Skeletal muscle satellite cell (primary cell): ENCODE results near the gene PAX5.

Experiments used
- H3K27me3 ChIP-seq: 2 replicates; pipeline ENCODE4 v1.7.0; 2013; ENCODE audit warnings: low read length; ENCODE audit not compliant: control insufficient read depth, insufficient read depth
- H3K36me3 ChIP-seq: 2 replicates; pipeline ENCODE4 v1.7.0; 2013; ENCODE audit warnings: mild to moderate bottlenecking, control low read depth, low read length; ENCODE audit not compliant: insufficient read depth
- H3K4me1 ChIP-seq: 2 replicates; pipeline ENCODE4 v1.7.0; 2013; ENCODE audit warnings: low read length; ENCODE audit not compliant: control insufficient read depth, insufficient read depth
- H3K4me2 ChIP-seq: 2 replicates; pipeline ENCODE4 v1.7.0; 2013; ENCODE audit warnings: mild to moderate bottlenecking, low read length
- H3K4me3 ChIP-seq: 2 replicates; pipeline ENCODE4 v1.7.0; 2013; ENCODE audit warnings: low read length
- H3K9ac ChIP-seq: 2 replicates; pipeline ENCODE4 v1.7.0; 2013; ENCODE audit warnings: mild to moderate bottlenecking, low read depth, low read length, moderate library complexity
- H3K9me3 ChIP-seq: replicated peaks from 2 replicates; pipeline ENCODE4 v1.7.0; 2013; ENCODE audit warnings: mild to moderate bottlenecking, control low read depth, low read length

PAX5 gene

DNA sequence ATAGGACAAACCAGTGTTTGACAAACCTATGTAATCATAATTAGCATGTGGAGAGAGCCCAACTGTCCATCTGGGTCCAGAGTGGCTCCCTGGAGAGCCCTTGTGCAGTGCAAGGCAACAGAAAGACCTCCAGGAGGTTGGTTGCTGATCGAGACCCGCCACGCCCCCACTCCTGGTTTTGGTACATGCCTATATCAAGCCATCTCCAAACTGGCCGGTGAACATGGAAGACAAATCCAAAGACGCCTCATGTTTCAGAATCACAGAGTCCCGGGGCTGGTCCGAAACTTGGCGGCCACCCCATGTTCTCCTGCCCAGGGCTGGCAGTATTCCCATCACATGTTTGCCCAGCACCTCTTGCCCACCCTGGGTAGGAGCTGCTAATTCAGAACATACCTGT, 140.2 kb downstream of the PAX5 start:
- no peak overlapping the region for H3K4me2 ChIP-seq
- H3K4me3 ChIP-seq: no peak overlapping the region
- H3K9ac ChIP-seq: no peak overlapping the region
- no peaks in the 10 kb centered on the region for H3K4me1 ChIP-seq
- H3K9me3 ChIP-seq: no peaks in the 10 kb centered on the region
- H3K27me3 ChIP-seq: peaks cover 93% of the 10 kb centered on the region
- H3K36me3 ChIP-seq: no peaks in the 10 kb centered on the region

DNA sequence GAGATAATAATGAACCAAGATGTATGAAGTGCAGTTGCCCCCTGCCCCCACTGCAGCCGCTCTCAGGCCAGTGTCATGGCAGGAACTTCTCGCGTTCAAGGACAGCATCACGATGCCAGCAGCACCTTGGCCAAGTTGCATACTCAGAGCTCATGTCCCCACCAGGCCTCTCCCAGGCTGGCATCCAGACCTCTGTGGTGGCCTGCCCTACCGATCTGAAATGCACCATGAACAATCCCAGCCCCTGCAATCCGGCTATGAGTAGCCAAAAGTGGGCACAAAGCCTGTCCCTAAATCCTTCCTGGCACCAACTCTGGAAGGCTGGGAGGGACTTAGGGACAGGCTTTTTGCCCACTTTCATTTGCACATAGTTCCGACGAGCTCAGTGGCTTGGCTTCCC, 140.9 kb downstream of the PAX5 start:
- H3K36me3 ChIP-seq: no peaks in the 10 kb centered on the region
- no peak overlapping the region for H3K4me2 ChIP-seq
- no peaks in the 10 kb centered on the region for H3K9me3 ChIP-seq
- H3K4me1 ChIP-seq: no peaks in the 10 kb centered on the region
- peaks cover 94% of the 10 kb centered on the region for H3K27me3 ChIP-seq
- H3K9ac ChIP-seq: no peak overlapping the region
- no peak overlapping the region for H3K4me3 ChIP-seq

DNA sequence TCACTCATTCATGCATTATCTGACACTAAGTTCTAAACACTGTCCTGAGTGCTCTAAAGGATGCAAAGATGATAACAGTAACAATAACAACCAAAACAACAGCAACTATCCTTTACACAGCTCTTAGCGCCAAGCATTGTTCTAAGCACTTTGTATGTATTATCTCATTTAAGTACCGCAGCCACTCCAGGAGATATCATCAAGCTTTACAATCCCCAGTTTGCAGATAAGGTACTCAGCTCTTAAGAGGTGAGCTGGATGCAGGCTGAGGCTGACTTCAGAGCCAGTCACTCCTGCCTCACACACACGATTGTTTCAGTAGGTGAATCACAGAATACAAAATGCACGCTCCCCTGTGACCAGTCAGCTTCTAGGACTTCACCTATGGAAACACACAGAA, 141.8 kb downstream of the PAX5 start:
- no peak overlapping the region for H3K9ac ChIP-seq
- H3K4me2 ChIP-seq: no peak overlapping the region
- no peak overlapping the region for H3K4me3 ChIP-seq
- H3K36me3 ChIP-seq: no peaks in the 10 kb centered on the region
- H3K4me1 ChIP-seq: no peaks in the 10 kb centered on the region
- H3K9me3 ChIP-seq: no peaks in the 10 kb centered on the region
- H3K27me3 ChIP-seq: peaks cover 91% of the 10 kb centered on the region

DNA sequence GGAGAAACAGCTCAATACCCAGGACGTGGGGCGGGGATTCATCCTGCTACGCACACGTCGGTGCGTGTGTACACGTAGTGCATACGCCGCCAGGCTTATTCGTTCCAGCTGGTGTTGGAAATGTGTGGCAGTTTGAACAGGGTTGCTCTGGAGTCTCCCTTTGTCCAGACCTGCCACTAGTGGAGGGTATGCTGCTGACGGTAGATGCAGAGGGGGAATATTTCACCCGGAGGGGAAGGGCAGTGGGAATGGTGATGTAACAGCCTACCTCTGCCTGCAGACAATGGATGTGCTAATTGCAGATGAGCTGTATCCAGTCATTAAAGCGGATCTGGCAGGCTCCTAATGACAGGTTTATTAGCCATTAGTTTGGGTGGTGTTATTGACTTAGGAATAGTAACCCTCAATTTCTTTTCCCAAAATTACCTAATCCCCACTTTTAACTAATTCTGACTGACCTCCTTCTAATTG, 142.7 kb downstream of the PAX5 start:
- Histone ChIP-seq H3K9ac (no peak overlapping the region), H3K9me3 (no peaks in the 10 kb centered on the region), H3K36me3 (no peaks in the 10 kb centered on the region), H3K4me3 (no peak overlapping the region), H3K27me3 (peaks cover 87% of the 10 kb centered on the region), H3K4me1 (no peaks in the 10 kb centered on the region), H3K4me2 (no peak overlapping the region)

DNA sequence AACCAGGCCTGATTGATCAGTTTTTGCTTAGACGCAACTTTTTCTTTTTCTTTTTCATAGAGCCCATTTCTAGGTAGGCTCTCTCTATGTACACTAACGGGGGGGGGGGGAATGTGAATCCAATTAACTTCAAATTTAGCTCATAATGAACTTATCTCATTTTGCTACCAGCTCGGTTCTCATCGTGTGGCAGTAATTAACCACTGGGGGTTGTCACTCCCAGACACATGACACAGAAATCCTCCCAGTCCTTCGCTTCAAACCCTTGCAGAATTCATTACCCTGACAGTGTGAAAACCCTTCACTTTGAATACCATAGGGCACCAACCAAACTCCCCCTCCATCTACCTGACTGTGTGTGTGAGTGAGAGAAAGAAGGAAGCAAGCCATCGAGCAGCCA, 144.2 kb downstream of the PAX5 start:
- peaks cover 82% of the 10 kb centered on the region for H3K27me3 ChIP-seq
- H3K9me3 ChIP-seq: no peaks in the 10 kb centered on the region
- H3K4me1 ChIP-seq: no peaks in the 10 kb centered on the region
- no peak overlapping the region for H3K4me3 ChIP-seq
- H3K4me2 ChIP-seq: no peak overlapping the region
- H3K9ac ChIP-seq: no peak overlapping the region
- no peaks in the 10 kb centered on the region for H3K36me3 ChIP-seq

DNA sequence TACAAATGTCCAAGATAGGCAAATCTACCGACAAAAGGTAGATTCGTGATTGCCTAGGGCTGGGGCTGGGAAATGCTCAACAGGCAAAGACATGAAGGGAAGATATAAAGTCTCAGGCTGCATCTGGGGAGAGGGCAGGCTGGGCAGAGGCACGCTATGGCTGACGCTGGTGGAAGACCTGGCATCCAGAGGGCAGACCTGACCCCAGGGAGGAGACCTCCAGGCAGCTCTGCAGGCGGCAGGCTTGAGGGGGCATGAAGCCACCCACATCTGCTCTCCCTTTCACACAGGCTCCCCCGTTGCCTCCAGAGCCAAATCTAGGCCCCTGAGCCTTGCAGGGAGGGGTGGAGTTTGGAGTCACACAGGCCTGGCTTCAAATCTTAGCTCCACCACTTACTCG, 145.5 kb downstream of the PAX5 start:
- no peaks in the 10 kb centered on the region for H3K36me3 ChIP-seq
- no peak overlapping the region for H3K9ac ChIP-seq
- no peaks in the 10 kb centered on the region for H3K4me1 ChIP-seq
- H3K27me3 ChIP-seq: peaks cover 79% of the 10 kb centered on the region
- H3K4me2 ChIP-seq: no peak overlapping the region
- no peaks in the 10 kb centered on the region for H3K9me3 ChIP-seq
- H3K4me3 ChIP-seq: no peak overlapping the region

DNA sequence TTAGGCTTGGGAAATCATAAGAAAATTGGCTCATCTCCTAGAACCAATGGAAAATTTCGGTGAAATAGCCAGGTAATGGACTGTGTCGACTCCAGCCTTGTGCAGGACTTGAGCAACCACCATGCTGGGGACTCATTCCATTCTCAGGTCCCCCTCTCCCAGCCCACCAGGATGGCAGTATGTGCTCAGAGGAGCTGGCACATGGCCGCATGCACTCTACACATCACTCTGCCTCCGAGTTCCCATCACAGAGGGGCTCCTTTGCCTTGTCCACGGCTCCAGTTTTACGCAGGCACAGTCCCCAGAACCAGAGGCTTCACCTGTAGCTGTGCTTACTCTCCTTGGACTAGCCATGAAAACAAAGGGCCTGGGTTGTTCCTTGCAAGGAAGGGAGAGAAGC, 149.3 kb downstream of the PAX5 start:
- no peaks in the 10 kb centered on the region for H3K36me3 ChIP-seq
- H3K4me3 ChIP-seq: no peak overlapping the region
- no peaks in the 10 kb centered on the region for H3K9me3 ChIP-seq
- no peaks in the 10 kb centered on the region for H3K4me1 ChIP-seq
- peaks cover 58% of the 10 kb centered on the region for H3K27me3 ChIP-seq
- H3K4me2 ChIP-seq: no peak overlapping the region
- no peak overlapping the region for H3K9ac ChIP-seq

DNA sequence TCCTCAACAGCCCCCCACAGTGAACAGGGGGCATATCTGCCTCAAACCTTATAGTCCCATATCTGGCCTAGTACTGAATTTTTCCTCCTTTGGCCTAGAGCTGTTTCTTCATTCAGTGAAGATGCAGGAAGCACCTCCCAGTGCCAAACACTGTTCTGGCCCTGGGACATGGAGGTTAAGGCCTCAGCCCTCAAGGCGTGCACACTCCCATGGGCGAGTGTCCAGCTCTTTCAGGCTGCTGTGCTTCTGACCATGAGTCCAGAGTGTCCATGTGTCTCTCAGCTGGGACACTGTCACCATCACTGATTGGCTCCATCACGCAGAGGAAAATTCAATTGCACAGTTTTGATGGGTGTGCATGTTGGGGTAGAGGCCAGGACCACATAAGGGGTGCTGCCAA, 151.5 kb downstream of the PAX5 start:
- Histone ChIP-seq H3K9ac (no peak overlapping the region), H3K9me3 (no peaks in the 10 kb centered on the region), H3K4me2 (no peak overlapping the region), H3K36me3 (no peaks in the 10 kb centered on the region), H3K4me1 (no peaks in the 10 kb centered on the region), H3K27me3 (peaks cover 58% of the 10 kb centered on the region), H3K4me3 (no peak overlapping the region)

DNA sequence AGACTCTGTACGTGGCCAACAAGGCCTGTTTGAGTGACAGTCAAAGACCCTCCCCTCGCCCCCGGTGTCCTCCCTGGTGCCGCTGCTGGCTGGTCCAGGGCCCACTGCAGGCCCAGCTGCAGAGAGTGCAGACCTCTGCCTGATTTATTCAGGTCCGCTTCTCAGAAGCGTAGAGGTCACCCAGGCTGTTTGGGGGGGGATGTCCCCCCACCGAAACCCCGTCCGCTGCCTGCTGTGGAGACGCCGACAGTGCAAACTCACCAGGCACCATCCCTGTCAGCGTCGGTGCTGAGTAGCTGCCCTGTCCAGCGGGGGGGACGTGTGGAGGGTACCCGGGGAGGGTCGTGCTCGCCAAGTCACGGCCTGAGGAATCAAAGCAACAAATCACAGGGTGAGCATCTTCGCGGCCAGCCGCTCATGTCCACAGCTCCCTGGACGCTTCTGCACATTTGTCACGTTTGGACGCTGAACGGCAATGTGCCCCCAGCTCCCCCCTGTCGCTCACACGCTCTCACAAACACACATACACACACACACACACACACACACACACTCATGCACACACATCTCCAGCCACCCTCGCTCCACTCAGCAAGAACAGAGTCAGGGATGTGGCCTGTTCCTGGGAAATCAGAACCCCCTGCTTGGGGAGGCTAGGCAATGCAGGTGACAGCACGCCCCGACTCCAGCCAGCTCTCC, 152.2 kb downstream of the PAX5 start:
- no peak overlapping the region for H3K4me2 ChIP-seq
- H3K9ac ChIP-seq: no peak overlapping the region
- no peaks in the 10 kb centered on the region for H3K9me3 ChIP-seq
- no peaks in the 10 kb centered on the region for H3K36me3 ChIP-seq
- H3K4me1 ChIP-seq: no peaks in the 10 kb centered on the region
- H3K27me3 ChIP-seq: peaks cover 62% of the 10 kb centered on the region
- H3K4me3 ChIP-seq: no peak overlapping the region

DNA sequence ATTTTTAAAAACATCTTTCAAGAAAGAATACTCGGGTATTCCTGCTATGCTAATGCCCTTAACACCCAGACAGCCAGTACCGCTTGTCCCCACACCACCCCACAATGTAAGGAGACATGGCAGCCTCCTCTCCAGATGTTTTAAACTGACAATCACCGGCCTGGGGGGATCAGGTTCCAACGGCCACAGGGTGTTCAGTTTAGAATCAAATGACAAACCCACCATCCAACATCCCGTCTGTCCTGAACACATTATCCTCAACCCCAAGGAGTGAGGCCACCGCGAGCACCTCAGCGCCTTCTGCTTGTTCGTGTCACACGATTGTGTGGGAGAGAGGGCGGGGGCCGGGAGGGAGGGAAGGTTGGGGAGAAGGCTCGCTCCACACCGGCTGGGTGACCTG, 152.8 kb downstream of the PAX5 start:
- Histone ChIP-seq H3K9ac (no peak overlapping the region), H3K4me2 (no peak overlapping the region), H3K36me3 (no peaks in the 10 kb centered on the region), H3K4me3 (no peak overlapping the region), H3K9me3 (no peaks in the 10 kb centered on the region), H3K4me1 (no peaks in the 10 kb centered on the region), H3K27me3 (peaks cover 61% of the 10 kb centered on the region)

DNA sequence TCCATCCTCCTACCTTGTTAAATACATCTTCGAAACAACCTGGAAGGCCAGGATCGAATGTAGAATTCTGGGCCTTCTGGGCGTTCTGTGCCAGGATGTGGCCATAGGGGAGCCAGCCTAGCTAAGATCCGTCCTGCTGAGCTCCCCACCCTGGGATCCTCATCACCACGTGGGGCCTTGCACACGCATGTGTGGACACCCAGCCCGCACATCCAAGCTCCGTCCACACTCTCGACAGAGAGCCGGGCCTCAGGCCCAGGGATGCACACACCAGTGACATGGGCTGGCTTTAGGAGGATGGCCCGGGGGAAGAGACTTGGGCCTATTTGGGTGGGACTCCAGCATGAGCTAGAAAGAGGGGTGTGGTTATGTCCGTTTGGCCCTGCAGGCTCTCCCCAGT, 154.0 kb downstream of the PAX5 start:
- Histone ChIP-seq H3K4me1 (no peaks in the 10 kb centered on the region), H3K36me3 (no peaks in the 10 kb centered on the region), H3K27me3 (peaks cover 65% of the 10 kb centered on the region)

More for the DNA sequence above, 154.0 kb downstream of the PAX5 start:
- H3K9me3 ChIP-seq: no peaks in the 10 kb centered on the region
- no peak overlapping the region for H3K4me2 ChIP-seq
- no peak overlapping the region for H3K9ac ChIP-seq
- H3K4me3 ChIP-seq: no peak overlapping the region
